GM21367 (cell line): Measurements from ENCODE around the gene ALG5.

Experiments used
- ATAC-seq: cut with Tn5 transposase; IDR thresholded peaks from one replicate; pipeline ENCODE4 v1.9.1; 2021; ENCODE audit not compliant: unreplicated experiment

Gene ALG5

GRCh38 chr13:36999054-36999714 lies at the start of gene ALG5:
Gene ALG5, minus strand, starts transcription at chr13:36999340. Its CDS starts 40 bp downstream, at chr13:36999300.
- peak; percentile 68 for ATAC-seq

- ATAC-seq: no peak
Measured at GRCh38 chr13:37047846-37048245, 48.7 kb upstream of the ALG5 start.

GRCh38 chr13:37047032-37047431 lies 47.9 kb upstream of the ALG5 start:
- ATAC-seq: no peak

- no peak for ATAC-seq
Measured at GRCh38 chr13:37046062-37046461, 46.9 kb upstream of the ALG5 start.

GRCh38 chr13:37040789-37041188 lies 41.6 kb upstream of the ALG5 start:
- no peak for ATAC-seq

GRCh38 chr13:37039896-37040295 lies 40.8 kb upstream of the ALG5 start:
- no peak for ATAC-seq

- ATAC-seq: no peak
Measured at GRCh38 chr13:37037241-37037640, 38.1 kb upstream of the ALG5 start.

GRCh38 chr13:37029617-37030016 lies 30.5 kb upstream of the ALG5 start:
- no peak for ATAC-seq

GRCh38 chr13:37027639-37028038 lies 28.5 kb upstream of the ALG5 start:
- ATAC-seq: no peak

- no peak for ATAC-seq
Measured at GRCh38 chr13:37026771-37027170, 27.6 kb upstream of the ALG5 start.

GRCh38 chr13:37023871-37024270 lies 24.7 kb upstream of the ALG5 start:
- ATAC-seq: no peak

GRCh38 chr13:37014609-37015008 lies 15.5 kb upstream of the ALG5 start:
- no peak for ATAC-seq

GRCh38 chr13:37011788-37012187 lies 12.6 kb upstream of the ALG5 start:
- no peak for ATAC-seq

GRCh38 chr13:37011002-37011401 lies 11.9 kb upstream of the ALG5 start:
- no peak for ATAC-seq

GRCh38 chr13:37010424-37010823 lies 11.3 kb upstream of the ALG5 start:
- ATAC-seq: no peak

GRCh38 chr13:37009692-37010091 lies 10.6 kb upstream of the ALG5 start:
- no peak for ATAC-seq

GRCh38 chr13:37001921-37002250 lies 2.7 kb upstream of the ALG5 start:
- ATAC-seq: no peak

GRCh38 chr13:36998624-36999041 lies 507 bp downstream of the ALG5 start:
- ATAC-seq: no peak

- no peak for ATAC-seq
Measured at GRCh38 chr13:36997716-36998427, 1.3 kb downstream of the ALG5 start.

GRCh38 chr13:36992362-36992761 lies 6.8 kb downstream of the ALG5 start:
- ATAC-seq: no peak

GRCh38 chr13:36986462-36987240 lies 12.5 kb downstream of the ALG5 start:
- ATAC-seq: no peak

- ATAC-seq: no peak
Measured at GRCh38 chr13:36981156-36981743, 17.9 kb downstream of the ALG5 start.
